HUES48 (cell line): ENCODE results near the gene TCF7L2.

Source experiments
- H3K27ac ChIP-seq: one replicate; pipeline ENCODE4 v1.7.0; 2013; ENCODE audit warnings: low read depth, low read length, inconsistent platforms
- H3K27me3 ChIP-seq: 2 replicates; pipeline ENCODE4 v1.6.1; 2013; ENCODE audit warnings: mild to moderate bottlenecking, low read length; ENCODE audit not compliant: control insufficient read depth, insufficient read depth
- H3K36me3 ChIP-seq: 2 replicates; pipeline ENCODE4 v1.6.1; 2013; ENCODE audit warnings: low read length; ENCODE audit not compliant: control insufficient read depth, insufficient read depth
- H3K4me1 ChIP-seq: 2 replicates; pipeline ENCODE4 v1.6.1; 2013; ENCODE audit warnings: mild to moderate bottlenecking, low read length; ENCODE audit not compliant: control insufficient read depth, insufficient read depth
- H3K4me3 ChIP-seq: 2 replicates; pipeline ENCODE4 v1.5.1; 2013; ENCODE audit warnings: mild to moderate bottlenecking, low read depth, low read length
- H3K9ac ChIP-seq: 2 replicates; pipeline ENCODE4 v1.6.1; 2013; ENCODE audit warnings: mild to moderate bottlenecking, low read depth, low read length, moderate library complexity
- H3K9me3 ChIP-seq: 2 replicates; pipeline ENCODE4 v1.6.1; 2013; ENCODE audit warnings: low read length; ENCODE audit not compliant: control insufficient read depth, insufficient read depth

Gene TCF7L2

GRCh38 chr10:113035732-113036312 is 85.8 kb downstream of the TCF7L2 start:
- no peaks in the 10 kb centered on the region for H3K9me3 ChIP-seq
- H3K36me3 ChIP-seq: peaks cover 26% of the 10 kb centered on the region
- H3K9ac ChIP-seq: no peak overlapping the region
- no peak overlapping the region for H3K27ac ChIP-seq
- peaks cover 14% of the 10 kb centered on the region for H3K4me1 ChIP-seq
- H3K27me3 ChIP-seq: no peaks in the 10 kb centered on the region
- H3K4me3 ChIP-seq: no peak overlapping the region

GRCh38 chr10:113036619-113037018 is 86.6 kb downstream of the TCF7L2 start:
- H3K4me1 ChIP-seq: peaks cover 13% of the 10 kb centered on the region
- H3K9ac ChIP-seq: no peak overlapping the region
- H3K36me3 ChIP-seq: peaks cover 33% of the 10 kb centered on the region
- no peak overlapping the region for H3K4me3 ChIP-seq
- no peaks in the 10 kb centered on the region for H3K9me3 ChIP-seq
- H3K27ac ChIP-seq: no peak overlapping the region
- H3K27me3 ChIP-seq: no peaks in the 10 kb centered on the region

- no peaks in the 10 kb centered on the region for H3K9me3 ChIP-seq
- H3K4me1 ChIP-seq: 0 out of 2 replicates have a peak, but pooled peaks cover 7% of the 10 kb centered on the region
- H3K36me3 ChIP-seq: peaks cover 35% of the 10 kb centered on the region
- no peaks in the 10 kb centered on the region for H3K27me3 ChIP-seq
- no peak overlapping the region for H3K27ac ChIP-seq
- no peak overlapping the region for H3K4me3 ChIP-seq
- H3K9ac ChIP-seq: no peak overlapping the region
These were observed 87.2 kb downstream of the TCF7L2 start for GRCh38 chr10:113037218-113037617.

- Histone ChIP-seq H3K27ac (no peak overlapping the region), H3K4me1 (0 out of 2 replicates have a peak, but pooled peaks cover 10% of the 10 kb centered on the region)
These were observed 88.1 kb downstream of the TCF7L2 start for GRCh38 chr10:113038183-113038582.

GRCh38 chr10:113038985-113039384 is 88.9 kb downstream of the TCF7L2 start:
- H3K36me3 ChIP-seq: peaks cover 44% of the 10 kb centered on the region
- H3K9ac ChIP-seq: no peak overlapping the region

More at GRCh38 chr10:113038183-113038582, 88.1 kb downstream of the TCF7L2 start:
- Histone ChIP-seq H3K4me3 (no peak overlapping the region), H3K27me3 (no peaks in the 10 kb centered on the region), H3K9me3 (no peaks in the 10 kb centered on the region), H3K9ac (no peak overlapping the region), H3K36me3 (peaks cover 42% of the 10 kb centered on the region)

GRCh38 chr10:113041324-113041723 is 91.3 kb downstream of the TCF7L2 start:
- H3K4me3 ChIP-seq: no peak overlapping the region
- H3K27ac ChIP-seq: no peak overlapping the region
- no peak overlapping the region for H3K9ac ChIP-seq
- peaks cover 38% of the 10 kb centered on the region for H3K36me3 ChIP-seq
- H3K4me1 ChIP-seq: peaks cover 31% of the 10 kb centered on the region
- H3K27me3 ChIP-seq: no peaks in the 10 kb centered on the region
- H3K9me3 ChIP-seq: no peaks in the 10 kb centered on the region

More at GRCh38 chr10:113038985-113039384, 88.9 kb downstream of the TCF7L2 start:
- Histone ChIP-seq H3K9me3 (no peaks in the 10 kb centered on the region), H3K4me3 (no peak overlapping the region), H3K27ac (no peak overlapping the region), H3K27me3 (no peaks in the 10 kb centered on the region), H3K4me1 (peaks cover 14% of the 10 kb centered on the region; the same call in 1 of the 2 replicates)

GRCh38 chr10:113041841-113042750 is 92.0 kb downstream of the TCF7L2 start:
- Histone ChIP-seq H3K36me3 (peaks cover 35% of the 10 kb centered on the region), H3K27ac (no peak overlapping the region), H3K27me3 (no peaks in the 10 kb centered on the region), H3K4me3 (no peak overlapping the region), H3K9me3 (no peaks in the 10 kb centered on the region), H3K4me1 (peaks cover 37% of the 10 kb centered on the region), H3K9ac (no peak overlapping the region)

GRCh38 chr10:113042868-113043267 is 92.8 kb downstream of the TCF7L2 start:
- H3K36me3 ChIP-seq: peaks cover 32% of the 10 kb centered on the region
- no peak overlapping the region for H3K4me3 ChIP-seq
- H3K9me3 ChIP-seq: no peaks in the 10 kb centered on the region
- no peak overlapping the region for H3K9ac ChIP-seq
- no peak overlapping the region for H3K27ac ChIP-seq
- peaks cover 45% of the 10 kb centered on the region for H3K4me1 ChIP-seq
- no peaks in the 10 kb centered on the region for H3K27me3 ChIP-seq

GRCh38 chr10:113044016-113044755 is 94.1 kb downstream of the TCF7L2 start:
- Histone ChIP-seq H3K4me1 (peaks cover 58% of the 10 kb centered on the region), H3K4me3 (no peak overlapping the region)

GRCh38 chr10:113045147-113046055 is 95.4 kb downstream of the TCF7L2 start:
- Histone ChIP-seq H3K27ac (no peak overlapping the region), H3K4me3 (no peak overlapping the region), H3K36me3 (peaks cover 37% of the 10 kb centered on the region), H3K9me3 (no peaks in the 10 kb centered on the region), H3K27me3 (no peaks in the 10 kb centered on the region), H3K9ac (no peak overlapping the region), H3K4me1 (peaks cover 68% of the 10 kb centered on the region)

More at GRCh38 chr10:113044016-113044755, 94.1 kb downstream of the TCF7L2 start:
- H3K27me3 ChIP-seq: no peaks in the 10 kb centered on the region
- peaks cover 34% of the 10 kb centered on the region for H3K36me3 ChIP-seq
- no peak overlapping the region for H3K27ac ChIP-seq
- H3K9ac ChIP-seq: no peak overlapping the region
- no peaks in the 10 kb centered on the region for H3K9me3 ChIP-seq
